Choroid plexus epithelial cell (primary cell): ENCODE results near the gene RNF126.

Source experiments
- DNase-seq: peaks from one replicate; pipeline ENCODE4 v3.0.0-alpha.2; 2010; ENCODE audit warnings: low read depth
- H3K4me3 ChIP-seq: 2 replicates; pipeline ENCODE4 v1.5.1; 2011; ENCODE audit warnings: low read depth, mild to moderate bottlenecking, control low read depth, low read length, moderate library complexity
- CTCF ChIP-seq: conservative IDR thresholded peaks from 2 replicates; pipeline ENCODE4 v1.5.1; 2011; ENCODE audit warnings: low read depth, mild to moderate bottlenecking, control low read depth, inconsistent platforms, low read length, moderate library complexity

Gene RNF126

GRCh38 chr19:662962-663681, at the start of gene RNF126:
Gene RNF126 (minus strand): TSS chr19:663214. CDS start chr19:663121, 93 bp downstream.
- H3K4me3 ChIP-seq = peak within 1 kb of the TSS; percentile 84
- no peak for TF ChIP-seq CTCF

GRCh38 chr19:711254-711653, 48.2 kb upstream of the RNF126 start:
- no peak for TF ChIP-seq CTCF
- DNase-seq = no peak
- no peak overlapping the region for H3K4me3 ChIP-seq

More at GRCh38 chr19:662962-663681, at the start of gene RNF126:
- peak; percentile 92 for DNase-seq

GRCh38 chr19:710767-711166, 47.8 kb upstream of the RNF126 start:
- DNase-seq = no peak
- no peak overlapping the region for H3K4me3 ChIP-seq
- no peak for TF ChIP-seq CTCF

- no peak for DNase-seq
- H3K4me3 ChIP-seq = peak overlapping the region; percentile 59
- no peak for TF ChIP-seq CTCF
These were observed 47.1 kb upstream of the RNF126 start for GRCh38 chr19:709965-710571.

GRCh38 chr19:709196-709964, 46.4 kb upstream of the RNF126 start:
- no peak for DNase-seq
- no peak for TF ChIP-seq CTCF
- peak overlapping the region; percentile 59 for H3K4me3 ChIP-seq

- TF ChIP-seq CTCF = no peak
- DNase-seq = no peak
- H3K4me3 ChIP-seq = peak within 1 kb of the TSS; percentile 59
These were observed 45.4 kb upstream of the RNF126 start, which contains the start of gene PALM for GRCh38 chr19:708154-709143. Gene PALM (plus strand): TSS chr19:708935. CDS start chr19:709147, 212 bp downstream.
